GM12891 (cell line): Measurements from ENCODE around the gene ABLIM2.

Experiments used
- SPI1 ChIP-seq: IDR thresholded peaks from 2 replicates; pipeline ENCODE4 v1.6.1; 2011; ENCODE audit warnings: low read depth, low read length, control low read depth
- TAF1 ChIP-seq: IDR thresholded peaks from 2 replicates; pipeline ENCODE4 v1.6.1; 2011; ENCODE audit warnings: low read depth, low read length, control low read depth

DNA sequence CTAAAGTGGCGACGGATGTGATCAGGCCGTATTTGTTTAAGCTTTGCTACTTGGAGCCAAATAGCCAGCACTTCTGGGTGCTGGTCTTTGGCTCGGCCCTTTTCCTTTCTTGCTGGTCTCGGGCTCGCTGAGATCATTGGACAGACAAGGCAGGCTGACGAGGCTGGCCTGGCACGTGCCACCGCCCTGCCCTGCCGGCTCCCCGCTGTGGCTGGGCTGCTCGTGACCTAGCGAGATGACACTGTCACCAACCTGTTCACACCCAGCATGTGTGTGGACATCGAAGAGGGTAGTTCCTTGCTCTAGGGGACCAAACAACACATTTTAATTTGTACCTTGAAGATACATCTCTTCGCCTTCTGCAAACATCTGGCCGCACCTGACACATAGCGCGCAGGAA, 98.0 kb downstream of the ABLIM2 start:
- TF ChIP-seq SPI1 (no peak), TAF1 (no peak)
